K562 (cell line): Measurements from ENCODE around the gene MCC. TPM values are rescaled to one million over a fixed set of nuclear protein-coding genes. Genes with fewer than 3 reads are reported as not detected.
A peak's percentile ranks its signal among the peaks of the same experiment; 100 is the strongest.

ENCODE experiments used
- ARID1B ChIP-seq: fragments of 450-650 bp; IDR thresholded peaks from 2 replicates; pipeline ENCODE4 v1.6.1; 2016; ENCODE audit warnings: antibody characterized with exemption, mild to moderate bottlenecking, inconsistent platforms
- BACH1 ChIP-seq: fragments of 200-800 bp; sonication (Bioruptor generic); IDR thresholded peaks from 2 replicates; pipeline ENCODE4 v1.6.1; 2016; ENCODE audit warnings: missing genetic modification characterization, missing compliant biosample characterization
- BCL6 ChIP-seq: fragments of 250-450 bp; sonication (Bioruptor Pico); IDR thresholded peaks from 2 replicates; pipeline ENCODE4 v1.4.0; 2020
- BRCA1 ChIP-seq, 2 experiments: fragments of 450-650 bp in 1 of 2; sonication (generic) in 1 of 2; formaldehyde crosslinking in 1 of 2; IDR thresholded peaks; 2 replicates each; pipeline versions ENCODE4 v1.5.0 to v1.6.1; 2017 to 2020; ENCODE audit warnings: mild to moderate bottlenecking in 1 of 2, missing genetic modification reagents in 1 of 2
- BRF1 ChIP-seq: IDR thresholded peaks from 3 replicates; pipeline ENCODE4 v1.6.1; 2011; ENCODE audit warnings: borderline replicate concordance, mild to moderate bottlenecking; ENCODE audit not compliant: insufficient read length; ENCODE audit errors: extremely low read depth
- CREB1 ChIP-seq, 2 experiments: sonication (generic) in 1 of 2; formaldehyde crosslinking in 1 of 2; IDR thresholded peaks; 2 replicates each; pipeline versions ENCODE4 v1.6.1 to v1.8.0; 2012 to 2022; ENCODE audit warnings: inconsistent platforms in 1 of 2, mild to moderate bottlenecking in 1 of 2, missing genetic modification reagents in 1 of 2, moderate library complexity in 1 of 2
- EP300 ChIP-seq: IDR thresholded peaks from 2 replicates; pipeline ENCODE4 v1.6.1; 2012; ENCODE audit warnings: low read length, improper control_type of control experiment
- GATAD2A ChIP-seq: fragments of 450-650 bp; IDR thresholded peaks from 2 replicates; pipeline ENCODE4 v1.6.1; 2017
- HNRNPUL1 ChIP-seq: fragments of 200-400 bp; formaldehyde crosslinking; IDR thresholded peaks from 2 replicates; pipeline ENCODE4 v1.6.1; 2017; ENCODE audit warnings: low read length
- HOXB6 ChIP-seq: fragments of 250-450 bp; sonication (Bioruptor Pico); IDR thresholded peaks from 2 replicates; pipeline ENCODE4 v1.5.1; 2022; ENCODE audit warnings: mild to moderate bottlenecking, borderline replicate concordance
- KDM1A ChIP-seq, 2 experiments: fragments of 450-650 bp; IDR thresholded peaks; 2 replicates each; pipeline ENCODE4 v1.6.1; 2016; ENCODE audit warnings: mild to moderate bottlenecking in 2 of 2
- PREB ChIP-seq: sonication (generic); formaldehyde crosslinking; IDR thresholded peaks from 2 replicates; pipeline ENCODE4 v1.8.1; 2023; ENCODE audit warnings: mild to moderate bottlenecking, missing genetic modification reagents
- PRPF4 ChIP-seq: fragments of 200-400 bp; formaldehyde crosslinking; IDR thresholded peaks from one replicate; pipeline ENCODE4 v1.6.1; 2017; ENCODE audit warnings: low read length, low read depth, mild to moderate bottlenecking; ENCODE audit not compliant: insufficient read depth, poor library complexity, severe bottlenecking
- RBM14 ChIP-seq: fragments of 200-400 bp; formaldehyde crosslinking; IDR thresholded peaks from 2 replicates; pipeline ENCODE4 v1.6.1; 2018; ENCODE audit warnings: low read depth, mild to moderate bottlenecking, low read length, moderate library complexity, borderline replicate concordance; ENCODE audit not compliant: insufficient read depth
- SAFB2 ChIP-seq: fragments of 200-400 bp; formaldehyde crosslinking; IDR thresholded peaks from 2 replicates; pipeline ENCODE4 v1.6.1; 2018; ENCODE audit warnings: borderline replicate concordance, low read length, low read depth, moderate library complexity; ENCODE audit not compliant: severe bottlenecking
- SLC30A9 ChIP-seq: fragments of 250-450 bp; sonication (Bioruptor Pico); IDR thresholded peaks from 2 replicates; pipeline ENCODE4 v1.8.0; 2022; ENCODE audit warnings: mild to moderate bottlenecking, moderate library complexity
- SMARCA5 ChIP-seq: fragments of 450-650 bp; IDR thresholded peaks from 2 replicates; pipeline ENCODE4 v1.6.1; 2016
- XRCC5 ChIP-seq: fragments of 200-400 bp; formaldehyde crosslinking; IDR thresholded peaks from 2 replicates; pipeline ENCODE4 v1.6.1; 2017; ENCODE audit warnings: low read depth, mild to moderate bottlenecking, low read length
- ZNF134 ChIP-seq: fragments of 250-450 bp; sonication (Bioruptor Pico); conservative IDR thresholded peaks from 2 replicates; pipeline ENCODE4 v1.4.0; 2020
- ZNF24 ChIP-seq: fragments of 450-650 bp; IDR thresholded peaks from 2 replicates; pipeline ENCODE4 v1.6.1; 2016
- ZNF316 ChIP-seq: fragments of 450-650 bp; IDR thresholded peaks from 2 replicates; pipeline ENCODE4 v1.6.1; 2016
- ZNF398 ChIP-seq: fragments of 250-450 bp; sonication (Bioruptor Pico); IDR thresholded peaks from 2 replicates; pipeline ENCODE4 v1.8.0; 2021; ENCODE audit warnings: moderate library complexity, mild to moderate bottlenecking, inconsistent platforms
- ZNF589 ChIP-seq: fragments of 200-800 bp; sonication (Bioruptor generic); IDR thresholded peaks from 2 replicates; pipeline ENCODE4 v1.6.1; 2016; ENCODE audit warnings: low read depth, missing genetic modification characterization, missing compliant biosample characterization
- ZNF699 ChIP-seq: fragments of 250-450 bp; sonication (Bioruptor Pico); IDR thresholded peaks from 2 replicates; pipeline ENCODE4 v1.8.0; 2021; ENCODE audit warnings: mild to moderate bottlenecking, moderate library complexity; ENCODE audit not compliant: insufficient replicate concordance
- ZNF79 ChIP-seq: fragments of 250-450 bp; sonication (Bioruptor Pico); IDR thresholded peaks from 2 replicates; pipeline ENCODE4 v1.4.0; 2020; ENCODE audit warnings: low read depth, mild to moderate bottlenecking, moderate library complexity
- polyA plus RNA-seq, 8 experiments: library from polyadenylated mRNA; depleted of rRNA in 4 of 8; stranded (reverse) in 5 of 8; unstranded in 3 of 8; fragments of >200 nt; fragmentation: Nextera tagmentation in 2 of 8; fragmentation: Illumina TruSeq in 1 of 8; extraction: Ambion mirVana in 2 of 8; extraction: Trizol in 1 of 8; gene quantifications; 2 replicates each; pipeline versions ENCODE4 v1.2.1 to v1.2.3, GENCODE V29; 2011 to 2014; ENCODE audit warnings: inconsistent platforms in 1 of 8, missing spikeins in 1 of 8
- total RNA-seq, 7 experiments: library from RNA; depleted of rRNA in 6 of 7; stranded (reverse); fragments of >200 nt in 6 of 7; fragmentation: Illumina TruSeq in 2 of 7; extraction: Trizol in 2 of 7; gene quantifications; 2 replicates each; pipeline versions ENCODE4 v1.2.1 to v1.2.3, GENCODE V29; 2011 to 2021; ENCODE audit warnings: low replicate concordance in 1 of 7
- TF ChIP-seq, protein P1 (sequence below): fragments of 250-450 bp; sonication (Bioruptor Pico); IDR thresholded peaks from 2 replicates; pipeline ENCODE4 v1.8.0; 2021; ENCODE audit warnings: moderate library complexity, mild to moderate bottlenecking, inconsistent platforms
- TF ChIP-seq, protein P2 (sequence below): fragments of 250-450 bp; sonication (Bioruptor Pico); IDR thresholded peaks from 2 replicates; pipeline ENCODE4 v1.8.0; 2022; ENCODE audit warnings: inconsistent platforms

Gene MCC
- total and polyA plus RNA-seq, 9 of the 15 experiments (the other 6 are each of a cell fraction or from before 2014, with no cell fraction given), result 0.04 to 0.24 (median 0.06) TPM; not detected in 1

- TF ChIP-seq CREB1 (IDR thresholded peaks at IDR 0.05) (no peak), CREB1 (CRISPR knock-in tag; IDR thresholded peaks at IDR 0.05) (no peak), BCL6 (CRISPR knock-in tag) (no peak), SLC30A9 (CRISPR knock-in tag) (no peak), PREB (no peak), ZNF24 (no peak), ZNF699 (CRISPR knock-in tag) (no peak), KDM1A (IDR thresholded peaks at IDR 0.05) (no peak), RBM14 (no peak), ZNF134 (no peak), ARID1B (peak; percentile 46; the same call in 1 of the 2 replicates), BACH1 (tag) (no peak; the same call in 1 of the 2 replicates), XRCC5 (no peak), BRCA1 (IDR thresholded peaks at IDR 0.05) (no peak), BRCA1 (CRISPR knock-in tag; IDR thresholded peaks at IDR 0.05) (no peak), PRPF4 (no peak), BRF1 (no peak), SAFB2 (no peak), HOXB6 (CRISPR knock-in tag) (no peak), ZNF589 (0 out of 2 replicates have a peak, but pooled peaks have one; percentile 26), SMARCA5 (no peak), HNRNPUL1 (no peak), GATAD2A (no peak), EP300 (peak; percentile 76), ZNF79 (CRISPR knock-in tag) (no peak), ZNF316 (peak; percentile 45; the same call in 1 of the 2 replicates), ZNF398 (no peak)
- TF ChIP-seq, protein P1, sequence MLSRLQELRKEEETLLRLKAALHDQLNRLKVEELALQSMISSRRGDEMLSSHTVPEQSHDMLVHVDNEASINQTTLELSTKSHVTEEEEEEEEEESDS (CRISPR knock-in tag), result no peak
- TF ChIP-seq, protein P2, sequence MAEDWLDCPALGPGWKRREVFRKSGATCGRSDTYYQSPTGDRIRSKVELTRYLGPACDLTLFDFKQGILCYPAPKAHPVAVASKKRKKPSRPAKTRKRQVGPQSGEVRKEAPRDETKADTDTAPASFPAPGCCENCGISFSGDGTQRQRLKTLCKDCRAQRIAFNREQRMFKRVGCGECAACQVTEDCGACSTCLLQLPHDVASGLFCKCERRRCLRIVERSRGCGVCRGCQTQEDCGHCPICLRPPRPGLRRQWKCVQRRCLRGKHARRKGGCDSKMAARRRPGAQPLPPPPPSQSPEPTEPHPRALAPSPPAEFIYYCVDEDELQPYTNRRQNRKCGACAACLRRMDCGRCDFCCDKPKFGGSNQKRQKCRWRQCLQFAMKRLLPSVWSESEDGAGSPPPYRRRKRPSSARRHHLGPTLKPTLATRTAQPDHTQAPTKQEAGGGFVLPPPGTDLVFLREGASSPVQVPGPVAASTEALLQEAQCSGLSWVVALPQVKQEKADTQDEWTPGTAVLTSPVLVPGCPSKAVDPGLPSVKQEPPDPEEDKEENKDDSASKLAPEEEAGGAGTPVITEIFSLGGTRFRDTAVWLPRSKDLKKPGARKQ, result no peak
Observed at GRCh38 chr5:113099822-113100221, 388.4 kb downstream of the MCC start (continued).
